Endothelial cell (in vitro differentiated cells): ENCODE results near the gene CETP. TPM values are rescaled to one million over a fixed set of nuclear protein-coding genes. Genes with fewer than 3 reads are reported as not detected.

ENCODE experiments used
- DNase-seq: peaks from one replicate; pipeline ENCODE4 v3.0.0; 2021; ENCODE audit warnings: low spot score
- H3K27ac Mint-ChIP-seq: one replicate; pipeline ENCODE4 v1.8.0; 2021; ENCODE audit warnings: mixed read lengths, inconsistent platforms; ENCODE audit not compliant: unreplicated experiment
- H3K27me3 Mint-ChIP-seq: one replicate; pipeline ENCODE4 v1.8.0; 2021; ENCODE audit warnings: mild to moderate bottlenecking, moderate library complexity, mixed read lengths, inconsistent platforms; ENCODE audit not compliant: unreplicated experiment
- H3K36me3 Mint-ChIP-seq: one replicate; pipeline ENCODE4 v1.8.0; 2021; ENCODE audit warnings: mild to moderate bottlenecking, low read depth, mixed read lengths, inconsistent platforms; ENCODE audit not compliant: unreplicated experiment
- H3K4me1 Mint-ChIP-seq: one replicate; pipeline ENCODE4 v1.8.0; 2021; ENCODE audit warnings: mild to moderate bottlenecking, mixed read lengths, inconsistent platforms; ENCODE audit not compliant: unreplicated experiment
- H3K4me3 Mint-ChIP-seq: one replicate; pipeline ENCODE4 v1.8.0; 2021; ENCODE audit warnings: mild to moderate bottlenecking, mixed read lengths, inconsistent platforms; ENCODE audit not compliant: unreplicated experiment
- H3K9me3 Mint-ChIP-seq: one replicate; pipeline ENCODE4 v1.8.0; 2021; ENCODE audit warnings: mixed read lengths, inconsistent platforms; ENCODE audit not compliant: unreplicated experiment
- CTCF ChIP-seq: fragments of 200-600 bp; sonication (generic); IDR thresholded peaks from one replicate; pipeline ENCODE4 v1.5.0; 2021; ENCODE audit warnings: antibody characterized with exemption; ENCODE audit not compliant: unreplicated experiment
- total RNA-seq: library from RNA; stranded (reverse); fragmentation: NEBNext Ultra II Directional; extraction: Animal tissue kit (Norgen Biotek cat#: 25700); gene quantifications from one replicate; pipeline ENCODE4 v1.2.1, GENCODE V29; 2021; ENCODE audit not compliant: unreplicated experiment

The CETP gene
- total RNA-seq, 1 donor from 2014 or later: 7.8 TPM

GRCh38 chr16:57029161-57030160 lies 67.7 kb downstream of the CETP start:
- Mint-ChIP-seq H3K27ac (no peak overlapping the region), H3K36me3 (peaks cover 5% of the 10 kb centered on the region), H3K9me3 (no peaks in the 10 kb centered on the region), H3K4me1 (peaks cover 11% of the 10 kb centered on the region), H3K4me3 (no peak overlapping the region), H3K27me3 (peaks cover 6% of the 10 kb centered on the region)
- no peak for DNase-seq
- TF ChIP-seq CTCF: no peak

GRCh38 chr16:57030346-57030902 lies 68.7 kb downstream of the CETP start:
- Mint-ChIP-seq H3K36me3 (peaks cover 8% of the 10 kb centered on the region), H3K27me3 (peaks cover 9% of the 10 kb centered on the region), H3K4me1 (peaks cover 15% of the 10 kb centered on the region), H3K4me3 (no peak overlapping the region), H3K27ac (no peak overlapping the region), H3K9me3 (no peaks in the 10 kb centered on the region)
- no peak for DNase-seq
- no peak for TF ChIP-seq CTCF

- no peak for TF ChIP-seq CTCF
- no peak for DNase-seq
- no peak overlapping the region for H3K4me3 Mint-ChIP-seq
- no peaks in the 10 kb centered on the region for H3K9me3 Mint-ChIP-seq
- no peak overlapping the region for H3K27ac Mint-ChIP-seq
- peaks cover 13% of the 10 kb centered on the region for H3K36me3 Mint-ChIP-seq
- H3K4me1 Mint-ChIP-seq: peaks cover 19% of the 10 kb centered on the region
- H3K27me3 Mint-ChIP-seq: peaks cover 10% of the 10 kb centered on the region
These were observed 69.4 kb downstream of the CETP start for GRCh38 chr16:57031156-57031555.

- no peak overlapping the region for H3K4me3 Mint-ChIP-seq
- H3K9me3 Mint-ChIP-seq: no peaks in the 10 kb centered on the region
- peaks cover 19% of the 10 kb centered on the region for H3K4me1 Mint-ChIP-seq
- no peak overlapping the region for H3K27ac Mint-ChIP-seq
- no peak for TF ChIP-seq CTCF
- peaks cover 7% of the 10 kb centered on the region for H3K27me3 Mint-ChIP-seq
- peaks cover 13% of the 10 kb centered on the region for H3K36me3 Mint-ChIP-seq
- no peak for DNase-seq
These were observed 70.6 kb downstream of the CETP start for GRCh38 chr16:57032346-57032745.

- DNase-seq: no peak
These were observed 71.2 kb downstream of the CETP start for GRCh38 chr16:57032931-57033330.

More at GRCh38 chr16:57032931-57033330, 71.2 kb downstream of the CETP start:
- Mint-ChIP-seq H3K27me3 (peaks cover 7% of the 10 kb centered on the region), H3K4me3 (no peak overlapping the region), H3K27ac (no peak overlapping the region), H3K4me1 (peaks cover 19% of the 10 kb centered on the region), H3K9me3 (no peaks in the 10 kb centered on the region), H3K36me3 (peaks cover 13% of the 10 kb centered on the region)
- no peak for TF ChIP-seq CTCF
